GM21529 (cell line): ENCODE results near the gene TKT.
A peak's percentile ranks its signal among the peaks of the same experiment; 100 is the strongest.

Experiments used
- ATAC-seq: cut with Tn5 transposase; IDR thresholded peaks from one replicate; pipeline ENCODE4 v1.9.1; 2021; ENCODE audit not compliant: unreplicated experiment

TKT gene

GRCh38 chr3:53183514-53183913, 72.3 kb downstream of the TKT start:
- no peak for ATAC-seq

GRCh38 chr3:53182764-53183355, 73.0 kb downstream of the TKT start:
- no peak for ATAC-seq

- ATAC-seq: no peak
Observed at GRCh38 chr3:53181528-53181927, 74.3 kb downstream of the TKT start.

- ATAC-seq: peak; percentile 28
Observed at GRCh38 chr3:53181024-53181371, 74.8 kb downstream of the TKT start.

GRCh38 chr3:53180305-53181023, 75.4 kb downstream of the TKT start:
- peak; percentile 95 for ATAC-seq

- no peak for ATAC-seq
Observed at GRCh38 chr3:53179580-53179979, 76.2 kb downstream of the TKT start.

GRCh38 chr3:53178246-53178645, 77.6 kb downstream of the TKT start:
- no peak for ATAC-seq

- ATAC-seq: no peak
Observed at GRCh38 chr3:53175613-53176540, 79.9 kb downstream of the TKT start.
